Neural cell (in vitro differentiated cells): ENCODE results near the gene SH3RF3. TPM values are rescaled to one million over a fixed set of nuclear protein-coding genes. Genes with fewer than 3 reads are reported as not detected.

ENCODE experiments used
- H2AFZ ChIP-seq: fragments of 200-600, 300-800 bp; sonication (generic), shearing (Covaris generic); 2 replicates; pipeline ENCODE4 v1.6.0; 2014; ENCODE audit warnings: low read depth, mild to moderate bottlenecking, antibody characterized with exemption, low read length, moderate library complexity
- H3F3A ChIP-seq: fragments of 200-600 bp; shearing (Covaris generic); 2 replicates; pipeline ENCODE4 v1.6.1; 2016; ENCODE audit warnings: mild to moderate bottlenecking, moderate library complexity, mixed read lengths, antibody characterized with exemption, low read length; ENCODE audit not compliant: insufficient read depth, poor library complexity, severe bottlenecking
- H3K27ac ChIP-seq: fragments of 200-600, 300-800 bp; sonication (generic), shearing (Covaris generic); 2 replicates; pipeline ENCODE4 v1.5.1; 2014; ENCODE audit warnings: mild to moderate bottlenecking, low read length, moderate library complexity
- H3K27me3 ChIP-seq: fragments of 300-800, 200-600 bp; sonication (generic), shearing (Covaris generic); 2 replicates; pipeline ENCODE4 v1.6.0; 2014; ENCODE audit warnings: mild to moderate bottlenecking, low read depth, low read length, moderate library complexity; ENCODE audit not compliant: insufficient read depth
- H3K36me3 ChIP-seq: fragments of 300-800, 200-600 bp; sonication (generic), shearing (Covaris generic); 2 replicates; pipeline ENCODE4 v1.5.1; 2014; ENCODE audit warnings: mild to moderate bottlenecking, antibody characterized with exemption, low read length, moderate library complexity; ENCODE audit not compliant: insufficient read depth
- H3K4me2 ChIP-seq: fragments of 300-800, 200-600 bp; sonication (generic), shearing (Covaris generic); 2 replicates; pipeline ENCODE4 v1.6.0; 2014; ENCODE audit warnings: mild to moderate bottlenecking, low read length
- H3K4me3 ChIP-seq: fragments of 300-800, 200-600 bp; sonication (generic), shearing (Covaris generic); 2 replicates; pipeline ENCODE4 v1.5.1; 2014; ENCODE audit warnings: mild to moderate bottlenecking, low read length, moderate library complexity
- H3K79me2 ChIP-seq: fragments of 200-600 bp; shearing (Covaris generic); replicated peaks from 2 replicates; pipeline ENCODE4 v1.6.0; 2014; ENCODE audit warnings: mild to moderate bottlenecking, low read length, moderate library complexity; ENCODE audit not compliant: insufficient read depth
- H3K9ac ChIP-seq: fragments of 300-800, 200-600 bp; sonication (generic), shearing (Covaris generic); 2 replicates; pipeline ENCODE4 v1.6.1; 2016; ENCODE audit warnings: mild to moderate bottlenecking, low read length, mixed read lengths
- H3K9me2 ChIP-seq: fragments of 200-600 bp; shearing (Covaris generic); 2 replicates; pipeline ENCODE4 v1.6.1; 2016; ENCODE audit warnings: mild to moderate bottlenecking, low read length, mixed read lengths; ENCODE audit not compliant: insufficient read depth
- H3K9me3 ChIP-seq: fragments of 200-600, 300-800 bp; sonication (generic), shearing (Covaris generic); 2 replicates; pipeline ENCODE4 v1.6.1; 2016; ENCODE audit warnings: mild to moderate bottlenecking, mixed run types, low read length, moderate library complexity, mixed read lengths
- H4K20me1 ChIP-seq: fragments of 200-600 bp; shearing (Covaris generic); 2 replicates; pipeline ENCODE4 v1.6.1; 2016; ENCODE audit warnings: mild to moderate bottlenecking, mixed run types; ENCODE audit not compliant: insufficient read depth
- EP300 ChIP-seq: fragments of 450-650 bp; conservative IDR thresholded peaks from 2 replicates; pipeline ENCODE4 v1.6.1; 2014; ENCODE audit warnings: antibody characterized with exemption, mild to moderate bottlenecking, moderate library complexity; ENCODE audit not compliant: poor library complexity, severe bottlenecking
- EZH2 ChIP-seq: fragments of 200-600, 300-800 bp; shearing (Covaris generic), sonication (generic); IDR thresholded peaks from 2 replicates; pipeline ENCODE4 v1.6.1; 2014; ENCODE audit warnings: antibody characterized with exemption, low read length, borderline replicate concordance, mild to moderate bottlenecking; ENCODE audit not compliant: insufficient read depth, poor library complexity, severe bottlenecking
- MXI1 ChIP-seq: fragments of 450-650 bp; conservative IDR thresholded peaks from 2 replicates; pipeline ENCODE4 v1.6.1; 2014; ENCODE audit warnings: antibody characterized with exemption, mild to moderate bottlenecking; ENCODE audit not compliant: poor library complexity, severe bottlenecking
- POLR2AphosphoS5 ChIP-seq: IDR thresholded peaks from 2 replicates; pipeline ENCODE4 v1.6.1; 2012
- RAD21 ChIP-seq: fragments of 450-650 bp; conservative IDR thresholded peaks from 2 replicates; pipeline ENCODE4 v1.6.1; 2014; ENCODE audit warnings: antibody characterized with exemption, mild to moderate bottlenecking, moderate library complexity
- SMC3 ChIP-seq: fragments of 450-650 bp; conservative IDR thresholded peaks from 2 replicates; pipeline ENCODE4 v1.6.1; 2014; ENCODE audit warnings: antibody characterized with exemption, mild to moderate bottlenecking, moderate library complexity; ENCODE audit not compliant: poor library complexity
- TAF1 ChIP-seq: IDR thresholded peaks from 2 replicates; pipeline ENCODE4 v1.6.1; 2012; ENCODE audit warnings: low read depth
- polyA plus RNA-seq: library from polyadenylated mRNA; depleted of rRNA; stranded (reverse); fragments of >200 nt; gene quantifications from 2 replicates; pipeline ENCODE4 v1.2.3, GENCODE V29; 2014
- TF ChIP-seq, protein P1 (sequence below): IDR thresholded peaks from 2 replicates; pipeline ENCODE4 v1.6.1; 2012; ENCODE audit warnings: borderline replicate concordance
- TF ChIP-seq, protein P2 (sequence below): fragments of 450-650 bp; IDR thresholded peaks from 2 replicates; pipeline ENCODE4 v1.5.1; 2014; ENCODE audit warnings: antibody characterized with exemption, mild to moderate bottlenecking, moderate library complexity; ENCODE audit not compliant: poor library complexity, severe bottlenecking

Gene SH3RF3
- polyA plus RNA-seq, 1 donor from 2014 or later: 0.53 TPM

- Histone ChIP-seq H3K9ac (no peak overlapping the region), H3K27ac (no peak overlapping the region), H3F3A (no peaks in the 10 kb centered on the region), H4K20me1 (no peaks in the 10 kb centered on the region), H3K36me3 (no peaks in the 10 kb centered on the region), H3K9me2 (no peaks in the 10 kb centered on the region), H3K79me2 (no peaks in the 10 kb centered on the region), H3K4me3 (no peak overlapping the region), H3K4me2 (no peak overlapping the region), H3K9me3 (no peaks in the 10 kb centered on the region), H2AFZ (no peak overlapping the region), H3K27me3 (peaks cover 16% of the 10 kb centered on the region)
- no peak for TF ChIP-seq EP300
- TF ChIP-seq RAD21: no peak
- TF ChIP-seq, protein P1, sequence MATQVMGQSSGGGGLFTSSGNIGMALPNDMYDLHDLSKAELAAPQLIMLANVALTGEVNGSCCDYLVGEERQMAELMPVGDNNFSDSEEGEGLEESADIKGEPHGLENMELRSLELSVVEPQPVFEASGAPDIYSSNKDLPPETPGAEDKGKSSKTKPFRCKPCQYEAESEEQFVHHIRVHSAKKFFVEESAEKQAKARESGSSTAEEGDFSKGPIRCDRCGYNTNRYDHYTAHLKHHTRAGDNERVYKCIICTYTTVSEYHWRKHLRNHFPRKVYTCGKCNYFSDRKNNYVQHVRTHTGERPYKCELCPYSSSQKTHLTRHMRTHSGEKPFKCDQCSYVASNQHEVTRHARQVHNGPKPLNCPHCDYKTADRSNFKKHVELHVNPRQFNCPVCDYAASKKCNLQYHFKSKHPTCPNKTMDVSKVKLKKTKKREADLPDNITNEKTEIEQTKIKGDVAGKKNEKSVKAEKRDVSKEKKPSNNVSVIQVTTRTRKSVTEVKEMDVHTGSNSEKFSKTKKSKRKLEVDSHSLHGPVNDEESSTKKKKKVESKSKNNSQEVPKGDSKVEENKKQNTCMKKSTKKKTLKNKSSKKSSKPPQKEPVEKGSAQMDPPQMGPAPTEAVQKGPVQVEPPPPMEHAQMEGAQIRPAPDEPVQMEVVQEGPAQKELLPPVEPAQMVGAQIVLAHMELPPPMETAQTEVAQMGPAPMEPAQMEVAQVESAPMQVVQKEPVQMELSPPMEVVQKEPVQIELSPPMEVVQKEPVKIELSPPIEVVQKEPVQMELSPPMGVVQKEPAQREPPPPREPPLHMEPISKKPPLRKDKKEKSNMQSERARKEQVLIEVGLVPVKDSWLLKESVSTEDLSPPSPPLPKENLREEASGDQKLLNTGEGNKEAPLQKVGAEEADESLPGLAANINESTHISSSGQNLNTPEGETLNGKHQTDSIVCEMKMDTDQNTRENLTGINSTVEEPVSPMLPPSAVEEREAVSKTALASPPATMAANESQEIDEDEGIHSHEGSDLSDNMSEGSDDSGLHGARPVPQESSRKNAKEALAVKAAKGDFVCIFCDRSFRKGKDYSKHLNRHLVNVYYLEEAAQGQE: no peak
- TF ChIP-seq EZH2: no peak
- no peak for TF ChIP-seq TAF1
- no peak for TF ChIP-seq MXI1
- TF ChIP-seq POLR2AphosphoS5: no peak
- TF ChIP-seq SMC3: no peak
- TF ChIP-seq, protein P2, sequence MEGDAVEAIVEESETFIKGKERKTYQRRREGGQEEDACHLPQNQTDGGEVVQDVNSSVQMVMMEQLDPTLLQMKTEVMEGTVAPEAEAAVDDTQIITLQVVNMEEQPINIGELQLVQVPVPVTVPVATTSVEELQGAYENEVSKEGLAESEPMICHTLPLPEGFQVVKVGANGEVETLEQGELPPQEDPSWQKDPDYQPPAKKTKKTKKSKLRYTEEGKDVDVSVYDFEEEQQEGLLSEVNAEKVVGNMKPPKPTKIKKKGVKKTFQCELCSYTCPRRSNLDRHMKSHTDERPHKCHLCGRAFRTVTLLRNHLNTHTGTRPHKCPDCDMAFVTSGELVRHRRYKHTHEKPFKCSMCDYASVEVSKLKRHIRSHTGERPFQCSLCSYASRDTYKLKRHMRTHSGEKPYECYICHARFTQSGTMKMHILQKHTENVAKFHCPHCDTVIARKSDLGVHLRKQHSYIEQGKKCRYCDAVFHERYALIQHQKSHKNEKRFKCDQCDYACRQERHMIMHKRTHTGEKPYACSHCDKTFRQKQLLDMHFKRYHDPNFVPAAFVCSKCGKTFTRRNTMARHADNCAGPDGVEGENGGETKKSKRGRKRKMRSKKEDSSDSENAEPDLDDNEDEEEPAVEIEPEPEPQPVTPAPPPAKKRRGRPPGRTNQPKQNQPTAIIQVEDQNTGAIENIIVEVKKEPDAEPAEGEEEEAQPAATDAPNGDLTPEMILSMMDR: no peak
Observed at GRCh38 chr2:109124982-109125592, 3.9 kb upstream of the SH3RF3 start.

- no peaks in the 10 kb centered on the region for H3F3A ChIP-seq
- H3K27ac ChIP-seq: no peak overlapping the region
- no peak overlapping the region for H2AFZ ChIP-seq
- TF ChIP-seq MXI1: no peak
- TF ChIP-seq, protein P2: no peak
- TF ChIP-seq POLR2AphosphoS5: no peak
- TF ChIP-seq RAD21: no peak
- TF ChIP-seq EP300: no peak
- no peak for TF ChIP-seq EZH2
- TF ChIP-seq SMC3: no peak
- TF ChIP-seq TAF1: no peak
- TF ChIP-seq, protein P1: no peak
- H3K9me3 ChIP-seq: no peaks in the 10 kb centered on the region
- peaks cover 24% of the 10 kb centered on the region for H3K27me3 ChIP-seq
- H3K4me3 ChIP-seq: no peak overlapping the region
- no peak overlapping the region for H3K4me2 ChIP-seq
- no peak overlapping the region for H3K9ac ChIP-seq
- H3K36me3 ChIP-seq: no peaks in the 10 kb centered on the region
- H3K9me2 ChIP-seq: no peaks in the 10 kb centered on the region
- no peaks in the 10 kb centered on the region for H4K20me1 ChIP-seq
- no peaks in the 10 kb centered on the region for H3K79me2 ChIP-seq
Observed at GRCh38 chr2:109125593-109126500, 3.2 kb upstream of the SH3RF3 start.
